CD14-positive monocyte (primary cell): Measurements from ENCODE around the gene IL18BP. TPM values are rescaled to one million over a fixed set of nuclear protein-coding genes. Genes with fewer than 3 reads are reported as not detected.

ENCODE experiments used
- DNase-seq, 3 donors: peaks; one replicate each; pipeline ENCODE4 v3.0.0-alpha.2; 2011 to 2022
- H2AFZ ChIP-seq: 2 replicates; pipeline ENCODE4 v1.6.0; 2012; ENCODE audit warnings: mild to moderate bottlenecking, low read depth, low read length, inconsistent platforms; ENCODE audit not compliant: insufficient read depth, poor library complexity, severe bottlenecking
- H3K27ac ChIP-seq, 2 donors: 1 replicate in 1 of 2; 2 replicates in 1 of 2; pipeline ENCODE4 v1.5.1; 2012 to 2013; ENCODE audit warnings: low read length in 2 of 2, control low read depth in 1 of 2, inconsistent platforms in 1 of 2, low read depth in 1 of 2, mild to moderate bottlenecking in 1 of 2
- H3K27me3 ChIP-seq, 2 donors: one replicate each; pipeline versions ENCODE4 v1.6.0 to v1.6.1; 2011 to 2013; ENCODE audit warnings: low read length in 2 of 2; ENCODE audit not compliant: control insufficient read depth in 2 of 2, insufficient read depth in 2 of 2
- H3K36me3 ChIP-seq, 2 donors: replicated peaks in 1 of 2; 1 replicate in 1 of 2; 2 replicates in 1 of 2; pipeline versions ENCODE4 v1.5.1 to v1.6.1; 2012 to 2013; ENCODE audit warnings: low read length in 2 of 2, control low read depth in 1 of 2, inconsistent platforms in 1 of 2, mild to moderate bottlenecking in 1 of 2; ENCODE audit not compliant: insufficient read depth in 2 of 2, control insufficient read depth in 1 of 2
- H3K4me1 ChIP-seq, 2 donors: 1 replicate in 1 of 2; 2 replicates in 1 of 2; pipeline versions ENCODE4 v1.5.1 to v1.6.1; 2012 to 2013; ENCODE audit warnings: low read length in 2 of 2, control low read depth in 1 of 2, inconsistent platforms in 1 of 2, mild to moderate bottlenecking in 1 of 2, moderate library complexity in 1 of 2; ENCODE audit not compliant: insufficient read depth in 2 of 2, control insufficient read depth in 1 of 2
- H3K4me2 ChIP-seq: replicated peaks from 2 replicates; pipeline ENCODE3; 2012; ENCODE audit warnings: low read length, moderate library complexity, mild to moderate bottlenecking; ENCODE audit not compliant: poor library complexity, severe bottlenecking; ENCODE audit errors: extremely low read depth
- H3K4me3 ChIP-seq, 3 experiments: fragments of 200-600 bp in 1 of 3; sonication (generic) in 1 of 3; replicated peaks in 1 of 3; 1 replicate in 2 of 3; 2 replicates in 1 of 3; pipeline ENCODE4 v1.5.1; 2011 to 2013; ENCODE audit warnings: low read length in 3 of 3, mild to moderate bottlenecking in 3 of 3, control low read depth in 2 of 3, low read depth in 2 of 3, inconsistent platforms in 1 of 3, moderate library complexity in 1 of 3
- H3K79me2 ChIP-seq: 2 replicates; pipeline ENCODE4 v1.6.0; 2012; ENCODE audit warnings: mild to moderate bottlenecking, control low read depth, inconsistent platforms, low read length, moderate library complexity; ENCODE audit not compliant: insufficient read depth
- H3K9ac ChIP-seq: 2 replicates; pipeline ENCODE4 v1.6.0; 2017; ENCODE audit warnings: low read length, mild to moderate bottlenecking; ENCODE audit not compliant: insufficient read depth, poor library complexity, severe bottlenecking
- H3K9me3 ChIP-seq, 2 donors: replicated peaks in 1 of 2; 1 replicate in 1 of 2; 2 replicates in 1 of 2; pipeline versions ENCODE4 v1.5.1 to v1.6.1; 2012 to 2013; ENCODE audit warnings: low read length in 2 of 2, control low read depth in 1 of 2; ENCODE audit not compliant: control insufficient read depth in 1 of 2, insufficient read depth in 1 of 2
- H4K20me1 ChIP-seq: 2 replicates; pipeline ENCODE4 v1.6.0; 2012; ENCODE audit warnings: mild to moderate bottlenecking, low read length, control low read depth, moderate library complexity; ENCODE audit not compliant: insufficient read depth
- H3K27ac Mint-ChIP-seq, 7 donors: one replicate each; pipeline ENCODE4 v1.8.0; 2020; ENCODE audit warnings: mild to moderate bottlenecking in 7 of 7, mixed read lengths in 7 of 7, moderate library complexity in 6 of 7, inconsistent platforms in 2 of 7
- H3K27me3 Mint-ChIP-seq, 3 donors: one replicate each; pipeline ENCODE4 v1.8.0; 2021 to 2022; ENCODE audit warnings: low read depth in 3 of 3, mild to moderate bottlenecking in 3 of 3, mixed read lengths in 3 of 3, moderate library complexity in 3 of 3, inconsistent platforms in 1 of 3
- H3K36me3 Mint-ChIP-seq, 2 donors: one replicate each; pipeline ENCODE4 v1.8.0; 2020; ENCODE audit warnings: mixed read lengths in 2 of 2, inconsistent platforms in 1 of 2, mild to moderate bottlenecking in 1 of 2
- H3K4me1 Mint-ChIP-seq: one replicate; pipeline ENCODE4 v1.8.0; 2020; ENCODE audit warnings: mild to moderate bottlenecking, mixed read lengths
- H3K4me3 Mint-ChIP-seq, 2 donors: one replicate each; pipeline ENCODE4 v1.8.0; 2020; ENCODE audit warnings: mild to moderate bottlenecking in 2 of 2, mixed read lengths in 2 of 2, moderate library complexity in 1 of 2
- H3K9me3 Mint-ChIP-seq, 7 donors: one replicate each; pipeline ENCODE4 v1.8.0; 2020 to 2022; ENCODE audit warnings: mixed read lengths in 7 of 7, mild to moderate bottlenecking in 6 of 7, moderate library complexity in 6 of 7, inconsistent platforms in 2 of 7
- WGBS: methylation state at CpG from one replicate; pipeline ENCODE4 v1.1.5; 2013; ENCODE audit warnings: missing lambda C conversion rate; ENCODE audit not compliant: insufficient coverage; 5-methylcytosine and 5-hydroxymethylcytosine counted together
- intact Hi-C, 2 donors: fragments of 100-400 bp; cut with micrococcal nuclease; formaldehyde crosslinking; loops; one replicate each; pipeline versions ENCODE4 v1.15.0 to v1.15.1; 2023
- polyA plus RNA-seq, 3 donors: library from polyadenylated mRNA; depleted of rRNA in 1 of 3; unstranded in 2 of 3; stranded (reverse) in 1 of 3; fragments of 300-500 nt in 2 of 3; fragments of >200 nt in 1 of 3; fragmentation: Illumina TruSeq in 2 of 3; gene quantifications; 1 replicate in 2 of 3; 2 replicates in 1 of 3; pipeline ENCODE4 v1.2.3, GENCODE V29; 2012 to 2021
- TF ChIP-seq, protein P1 (sequence below): fragments of 200-600 bp; IDR thresholded peaks from one replicate; pipeline ENCODE4 v1.8.0; 2022; ENCODE audit warnings: antibody characterized with exemption, mild to moderate bottlenecking

The IL18BP gene
- polyA plus RNA-seq, 3 donors: 7.4 to 32.3 (median 8.3) TPM

DNA sequence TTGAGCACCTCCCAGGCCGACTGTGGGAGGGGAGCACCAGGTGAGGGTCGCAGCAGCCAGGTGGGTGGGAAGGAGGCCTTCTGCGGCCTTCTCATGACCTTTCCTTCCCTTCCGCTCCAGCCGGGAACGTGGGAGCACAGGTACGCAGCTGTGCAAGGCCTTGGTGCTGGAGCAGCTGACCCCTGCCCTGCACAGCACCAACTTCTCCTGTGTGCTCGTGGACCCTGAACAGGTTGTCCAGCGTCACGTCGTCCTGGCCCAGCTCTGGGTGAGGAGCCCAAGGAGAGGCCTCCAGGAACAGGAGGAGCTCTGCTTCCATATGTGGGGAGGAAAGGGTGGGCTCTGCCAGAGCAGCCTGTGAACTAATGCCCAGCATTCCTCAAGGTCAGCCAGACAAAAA, 2.6 kb downstream of the IL18BP start:
- H3K9me3 Mint-ChIP-seq: peaks cover 0 to 4% (median 0%) of the 10 kb centered on the region in 7 donors
- H2AFZ ChIP-seq: no peak overlapping the region
- H3K9me3 ChIP-seq: no peaks in the 10 kb centered on the region
- H3K4me1 Mint-ChIP-seq: peaks cover 35% of the 10 kb centered on the region
- H3K27ac ChIP-seq: peak overlapping the region in 1 of 2 donors; percentile 32
- peaks cover 0 to 3% (median 2%) of the 10 kb centered on the region in 3 donors for H3K27me3 Mint-ChIP-seq
- peaks cover 57 to 66% of the 10 kb centered on the region in 2 donors for H3K36me3 ChIP-seq
- H3K27me3 ChIP-seq: no peaks in the 10 kb centered on the region
- no peak overlapping the region for H3K9ac ChIP-seq
- DNase-seq: no peak
- peaks cover 69 to 75% of the 10 kb centered on the region in 2 donors for H3K36me3 Mint-ChIP-seq
- peaks cover 22% of the 10 kb centered on the region for H4K20me1 ChIP-seq
- peak overlapping the region in 5 of 7 donors; percentile 14 to 73 (median 22) for H3K27ac Mint-ChIP-seq
- no peaks in the 10 kb centered on the region for H3K79me2 ChIP-seq
- TF ChIP-seq, protein P1, sequence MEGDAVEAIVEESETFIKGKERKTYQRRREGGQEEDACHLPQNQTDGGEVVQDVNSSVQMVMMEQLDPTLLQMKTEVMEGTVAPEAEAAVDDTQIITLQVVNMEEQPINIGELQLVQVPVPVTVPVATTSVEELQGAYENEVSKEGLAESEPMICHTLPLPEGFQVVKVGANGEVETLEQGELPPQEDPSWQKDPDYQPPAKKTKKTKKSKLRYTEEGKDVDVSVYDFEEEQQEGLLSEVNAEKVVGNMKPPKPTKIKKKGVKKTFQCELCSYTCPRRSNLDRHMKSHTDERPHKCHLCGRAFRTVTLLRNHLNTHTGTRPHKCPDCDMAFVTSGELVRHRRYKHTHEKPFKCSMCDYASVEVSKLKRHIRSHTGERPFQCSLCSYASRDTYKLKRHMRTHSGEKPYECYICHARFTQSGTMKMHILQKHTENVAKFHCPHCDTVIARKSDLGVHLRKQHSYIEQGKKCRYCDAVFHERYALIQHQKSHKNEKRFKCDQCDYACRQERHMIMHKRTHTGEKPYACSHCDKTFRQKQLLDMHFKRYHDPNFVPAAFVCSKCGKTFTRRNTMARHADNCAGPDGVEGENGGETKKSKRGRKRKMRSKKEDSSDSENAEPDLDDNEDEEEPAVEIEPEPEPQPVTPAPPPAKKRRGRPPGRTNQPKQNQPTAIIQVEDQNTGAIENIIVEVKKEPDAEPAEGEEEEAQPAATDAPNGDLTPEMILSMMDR: no peak
- peaks cover 35 to 36% of the 10 kb centered on the region in 2 donors for H3K4me1 ChIP-seq
- no peak overlapping the region for H3K4me2 ChIP-seq
- intact Hi-C loops: no loop called here
- no peak overlapping the region for H3K4me3 Mint-ChIP-seq
- no peak overlapping the region for H3K4me3 ChIP-seq
- WGBS: 95% methylated on average over 11 of the region's 11 CpGs

GRCh38 chr11:72001834-72002591, 3.3 kb downstream of the IL18BP start:
- peaks cover 26% of the 10 kb centered on the region for H4K20me1 ChIP-seq
- H3K27ac ChIP-seq: peak overlapping the region in 1 of 2 donors; percentile 32
- DNase-seq: no peak
- WGBS: 93% methylated on average over 7 of the region's 10 CpGs
- peaks cover 29% of the 10 kb centered on the region for H3K4me1 Mint-ChIP-seq
- H3K27ac Mint-ChIP-seq: peak overlapping the region in 6 of 7 donors; percentile 15 to 73 (median 58)
- peaks cover 0 to 4% (median 0%) of the 10 kb centered on the region in 7 donors for H3K9me3 Mint-ChIP-seq
- H3K27me3 Mint-ChIP-seq: peaks cover 0 to 3% (median 2%) of the 10 kb centered on the region in 3 donors
- no peak overlapping the region for H3K4me2 ChIP-seq
- intact Hi-C loops: no loop called here
- H2AFZ ChIP-seq: no peak overlapping the region
- H3K9me3 ChIP-seq: no peaks in the 10 kb centered on the region
- no peak overlapping the region for H3K9ac ChIP-seq
- no peak overlapping the region for H3K4me3 ChIP-seq
- no peaks in the 10 kb centered on the region for H3K79me2 ChIP-seq
- TF ChIP-seq, protein P1: no peak
- peaks cover 73 to 79% of the 10 kb centered on the region in 2 donors for H3K36me3 Mint-ChIP-seq
- H3K4me3 Mint-ChIP-seq: no peak overlapping the region
- H3K4me1 ChIP-seq: peaks cover 28 to 29% of the 10 kb centered on the region in 2 donors
- peaks cover 64 to 74% of the 10 kb centered on the region in 2 donors for H3K36me3 ChIP-seq
- H3K27me3 ChIP-seq: no peaks in the 10 kb centered on the region
